AG20443 (cell line): ENCODE results near the gene HYLS1.
"Not testable (repeated sequence)": the region's sequence is repeated elsewhere in the genome, so short reads cannot be mapped to it uniquely, and the experiment has no call there.

ENCODE experiments used
- DNase-seq: peaks from one replicate; pipeline ENCODE4 v3.0.0; 2012; ENCODE audit warnings: low spot score, mixed read lengths

HYLS1 gene

GRCh38 chr11:125903711-125904659 is 16.5 kb downstream of the HYLS1 start, which contains the start of gene DDX25:
Gene DDX25 (plus strand): TSS chr11:125904508. CDS start chr11:125904518, 10 bp downstream.
- DNase-seq, result no peak

GRCh38 chr11:125904678-125905077 is 17.2 kb downstream of the HYLS1 start:
- DNase-seq, result no peak

- DNase-seq, result no peak
Observed at GRCh38 chr11:125910226-125910849, 22.9 kb downstream of the HYLS1 start.

GRCh38 chr11:125914601-125915000 is 27.1 kb downstream of the HYLS1 start:
- not testable (repeated sequence) for DNase-seq

- no peak for DNase-seq
Observed at GRCh38 chr11:125916683-125917347, 29.3 kb downstream of the HYLS1 start.

GRCh38 chr11:125918140-125918840 is 30.8 kb downstream of the HYLS1 start:
- DNase-seq, result no peak

GRCh38 chr11:125921042-125921441 is 33.6 kb downstream of the HYLS1 start:
- DNase-seq, result no peak

GRCh38 chr11:125922156-125922555 is 34.7 kb downstream of the HYLS1 start:
- no peak for DNase-seq

GRCh38 chr11:125923012-125923579 is 35.6 kb downstream of the HYLS1 start:
- peak; percentile 83 for DNase-seq

GRCh38 chr11:125923633-125924032 is 36.2 kb downstream of the HYLS1 start:
- no peak for DNase-seq

- no peak for DNase-seq
Observed at GRCh38 chr11:125924384-125925007, 37.0 kb downstream of the HYLS1 start.

GRCh38 chr11:125925247-125925740 is 37.8 kb downstream of the HYLS1 start:
- no peak for DNase-seq

GRCh38 chr11:125925804-125926203 is 38.3 kb downstream of the HYLS1 start:
- DNase-seq, result no peak

- no peak for DNase-seq
Observed at GRCh38 chr11:125926682-125927081, 39.2 kb downstream of the HYLS1 start.

GRCh38 chr11:125929445-125930075 is 42.1 kb downstream of the HYLS1 start:
- DNase-seq, result no peak

- DNase-seq, result no peak
Observed at GRCh38 chr11:125930076-125930450, 42.6 kb downstream of the HYLS1 start.

- no peak for DNase-seq
Observed at GRCh38 chr11:125931116-125931515, 43.6 kb downstream of the HYLS1 start.

- no peak for DNase-seq
Observed at GRCh38 chr11:125931668-125932067, 44.2 kb downstream of the HYLS1 start.

GRCh38 chr11:125932301-125932700 is 44.8 kb downstream of the HYLS1 start:
- DNase-seq, result no peak

GRCh38 chr11:125933030-125933813 is 45.8 kb downstream of the HYLS1 start:
- DNase-seq, result no peak
